Sigmoid colon (tissue), 7 donors: ENCODE measurements around the gene MYO1G. TPM values are rescaled to one million over a fixed set of nuclear protein-coding genes. Genes with fewer than 3 reads are reported as not detected.

Experiments used
- DNase-seq: peaks from one replicate; pipeline ENCODE4 v3.0.0-alpha.2; 2019
- H3K27ac ChIP-seq, 4 donors: fragments of 200-600 bp; sonication (generic); one replicate each; pipeline ENCODE4 v1.5.1; 2016 to 2019; ENCODE audit warnings: mild to moderate bottlenecking in 1 of 4
- H3K27me3 ChIP-seq, 3 donors: fragments of 200-600 bp; sonication (generic); one replicate each; pipeline ENCODE4 v1.5.1; 2019; ENCODE audit warnings: mild to moderate bottlenecking in 1 of 3
- H3K36me3 ChIP-seq, 4 donors: fragments of 200-600 bp; sonication (generic); one replicate each; pipeline ENCODE4 v1.5.1; 2016 to 2019
- H3K4me1 ChIP-seq, 4 donors: fragments of 200-600 bp; sonication (generic); one replicate each; pipeline ENCODE4 v1.5.1; 2017 to 2019
- H3K4me3 ChIP-seq, 4 donors: fragments of 200-600 bp; sonication (generic); one replicate each; pipeline ENCODE4 v1.5.1; 2017 to 2019; ENCODE audit warnings: mild to moderate bottlenecking in 2 of 4, moderate library complexity in 1 of 4
- H3K9me3 ChIP-seq, 4 donors: fragments of 200-600 bp in 3 of 4; sonication (generic) in 3 of 4; one replicate each; pipeline versions ENCODE4 v1.5.1 to v1.6.1; 2013 to 2019
- EP300 ChIP-seq, 4 donors: sonication (generic); formaldehyde crosslinking; IDR thresholded peaks; one replicate each; pipeline ENCODE4 v1.6.1; 2017; ENCODE audit warnings: antibody characterized with exemption in 4 of 4
- POLR2A ChIP-seq, 2 donors: fragments of 450-650 bp; IDR thresholded peaks; one replicate each; pipeline ENCODE4 v1.6.1; 2016; ENCODE audit warnings: antibody characterized with exemption in 2 of 2, mild to moderate bottlenecking in 2 of 2, moderate library complexity in 2 of 2
- POLR2AphosphoS5 ChIP-seq, 4 donors: sonication (generic); formaldehyde crosslinking; IDR thresholded peaks; one replicate each; pipeline ENCODE4 v1.6.1; 2017; ENCODE audit warnings: antibody characterized with exemption in 4 of 4
- WGBS, 2 donors: extraction: QIAGEN DNeasy Blood & Tissue Kit; methylation state at CpG; one replicate each; pipeline ENCODE4 v1.1.7; 2013; 5-methylcytosine and 5-hydroxymethylcytosine counted together
- intact Hi-C: fragments of 100-400 bp; cut with DNase I; formaldehyde crosslinking; loops from one replicate; pipeline ENCODE4 v1.15.1; 2023
- polyA plus RNA-seq, 3 donors: library from polyadenylated mRNA; stranded (reverse); fragments of 200-250 nt; gene quantifications; one replicate each; pipeline ENCODE4 v1.2.3, GENCODE V29; 2013
- total RNA-seq, 4 donors: library from RNA; depleted of rRNA; stranded (reverse); fragments of >200 nt; gene quantifications; one replicate each; pipeline ENCODE4 v1.1.0, GENCODE V29; 2016
- TF ChIP-seq, protein P1 (sequence below), 4 experiments: fragments of 450-650 bp in 3 of 4; fragments of 200-600 bp in 1 of 4; IDR thresholded peaks; one replicate each; pipeline ENCODE4 v1.5.1; 2016 to 2019; ENCODE audit warnings: antibody characterized with exemption in 4 of 4, mild to moderate bottlenecking in 3 of 4, moderate library complexity in 2 of 4
- donor health status: healthy with polysubstance abuse.
- donor health status: Bipolar disorder and iron deficiency.
- donor health status: healthy.

The MYO1G gene
- total and polyA plus RNA-seq, 7 donors: 1.1 to 19.5 (median 2.4) TPM

DNA sequence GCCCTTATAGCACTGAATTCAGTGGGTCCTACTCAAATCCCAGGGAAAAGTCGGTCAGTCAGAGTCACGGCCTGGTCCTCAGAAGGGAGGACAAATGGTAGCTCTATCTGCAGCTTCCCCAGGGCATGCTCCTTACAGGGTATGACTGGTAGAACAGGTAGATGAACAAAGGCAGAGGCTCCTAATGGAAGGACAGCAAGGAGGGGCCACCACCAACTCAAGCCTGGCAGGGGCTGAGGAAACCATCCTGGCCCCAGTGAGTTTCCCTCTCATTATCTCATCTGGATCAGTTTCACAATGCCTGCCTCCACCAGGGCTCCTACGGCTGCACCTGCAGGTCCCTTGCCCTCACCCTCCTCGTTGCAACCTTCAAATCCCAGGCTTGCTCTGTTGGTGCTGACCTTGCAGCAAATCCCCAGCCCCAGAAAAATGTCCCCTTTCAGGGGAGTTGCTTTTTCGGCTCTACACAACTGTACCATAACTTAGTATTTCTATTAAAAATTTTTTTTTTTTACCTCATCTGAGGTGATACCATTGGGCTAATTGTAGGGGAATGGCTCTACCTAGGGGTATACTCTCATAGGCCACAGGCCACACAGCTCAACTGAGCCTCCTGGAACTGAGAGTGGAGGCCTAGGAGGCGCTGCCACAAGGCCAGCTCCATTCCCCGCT is 2.4 kb upstream of the MYO1G start:
- WGBS, 2 donors: 84 to 86% methylated on average over 7 of the region's 7 CpGs
- no peaks in the 10 kb centered on the region for H3K27me3 ChIP-seq
- no peaks in the 10 kb centered on the region for H3K9me3 ChIP-seq
- DNase-seq: no peak
- peak overlapping the region in 3 of 4 donors; percentile 57 to 73 (median 68) for H3K27ac ChIP-seq
- H3K4me3 ChIP-seq: no peak overlapping the region
- TF ChIP-seq, protein P1, sequence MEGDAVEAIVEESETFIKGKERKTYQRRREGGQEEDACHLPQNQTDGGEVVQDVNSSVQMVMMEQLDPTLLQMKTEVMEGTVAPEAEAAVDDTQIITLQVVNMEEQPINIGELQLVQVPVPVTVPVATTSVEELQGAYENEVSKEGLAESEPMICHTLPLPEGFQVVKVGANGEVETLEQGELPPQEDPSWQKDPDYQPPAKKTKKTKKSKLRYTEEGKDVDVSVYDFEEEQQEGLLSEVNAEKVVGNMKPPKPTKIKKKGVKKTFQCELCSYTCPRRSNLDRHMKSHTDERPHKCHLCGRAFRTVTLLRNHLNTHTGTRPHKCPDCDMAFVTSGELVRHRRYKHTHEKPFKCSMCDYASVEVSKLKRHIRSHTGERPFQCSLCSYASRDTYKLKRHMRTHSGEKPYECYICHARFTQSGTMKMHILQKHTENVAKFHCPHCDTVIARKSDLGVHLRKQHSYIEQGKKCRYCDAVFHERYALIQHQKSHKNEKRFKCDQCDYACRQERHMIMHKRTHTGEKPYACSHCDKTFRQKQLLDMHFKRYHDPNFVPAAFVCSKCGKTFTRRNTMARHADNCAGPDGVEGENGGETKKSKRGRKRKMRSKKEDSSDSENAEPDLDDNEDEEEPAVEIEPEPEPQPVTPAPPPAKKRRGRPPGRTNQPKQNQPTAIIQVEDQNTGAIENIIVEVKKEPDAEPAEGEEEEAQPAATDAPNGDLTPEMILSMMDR (IDR thresholded peaks at IDR 0.05): no peak
- TF ChIP-seq POLR2A (IDR thresholded peaks at IDR 0.05) (no peak), POLR2AphosphoS5 (IDR thresholded peaks at IDR 0.05) (no peak), EP300 (IDR thresholded peaks at IDR 0.05) (no peak)
- peaks cover 0 to 37% (median 22%) of the 10 kb centered on the region in 4 donors for H3K4me1 ChIP-seq
- peaks cover 0 to 53% (median 23%) of the 10 kb centered on the region in 4 donors for H3K36me3 ChIP-seq
- intact Hi-C loops: loop anchor here (10.0 kb wide), 1 partner anchor 396 kb away; the partner anchor contains the start of gene TMED4

DNA sequence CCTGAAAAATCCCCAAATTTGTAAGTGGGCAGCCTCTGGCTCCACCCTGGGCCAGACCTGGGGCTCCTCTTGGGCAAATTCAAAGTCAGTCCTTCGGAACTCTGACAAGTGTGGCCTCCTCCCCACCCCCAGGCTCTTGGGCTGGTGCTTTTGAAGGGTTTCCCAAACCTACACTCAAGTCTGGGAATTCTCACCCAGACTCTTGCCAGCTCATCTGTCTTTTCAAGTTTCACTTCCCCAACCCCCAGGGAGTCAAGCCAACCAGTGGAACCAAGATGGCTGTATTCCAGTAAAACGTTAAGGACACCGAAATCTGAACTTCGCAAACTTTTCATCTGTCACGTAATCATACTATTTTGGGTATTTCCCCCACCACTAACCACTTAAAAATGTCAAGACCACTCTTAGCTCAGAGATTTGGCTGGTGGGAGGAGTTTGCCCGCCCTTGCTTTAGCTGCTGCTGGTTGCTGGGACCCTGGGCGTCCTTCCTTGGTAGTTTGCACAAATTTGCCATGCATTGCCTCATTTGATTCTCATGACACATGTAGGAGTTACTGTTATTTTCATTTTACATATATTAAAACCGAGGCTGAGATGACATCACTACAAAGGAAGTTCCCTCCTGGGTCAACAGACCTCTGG is 1.7 kb upstream of the MYO1G start:
- peak overlapping the region; percentile 6 to 73 (median 62) for H3K27ac ChIP-seq
- intact Hi-C loops: loop anchor here (10.0 kb wide), 1 partner anchor 396 kb away; the partner anchor contains the start of gene TMED4
- peak in 1 of 4 donors; percentile 19 for TF ChIP-seq EP300 (IDR thresholded peaks at IDR 0.05)
- TF ChIP-seq POLR2AphosphoS5 (IDR thresholded peaks at IDR 0.05): peak in 2 of 4 donors; percentile 13 to 40
- TF ChIP-seq, protein P1 (IDR thresholded peaks at IDR 0.05): no peak

GRCh38 chr7:44979481-44980392 is 922 bp upstream of the MYO1G start:
- TF ChIP-seq EP300 (IDR thresholded peaks at IDR 0.05) (no peak), POLR2A (IDR thresholded peaks at IDR 0.05) (no peak), POLR2AphosphoS5 (IDR thresholded peaks at IDR 0.05) (no peak)
- TF ChIP-seq, protein P1 (IDR thresholded peaks at IDR 0.05): no peak
- no peaks in the 10 kb centered on the region for H3K9me3 ChIP-seq
- intact Hi-C loops: loop anchor here (10.0 kb wide), 1 partner anchor 395 kb away; the partner anchor contains the start of gene TMED4
- peak; percentile 55 for DNase-seq
- no peak overlapping the region for H3K4me3 ChIP-seq
- H3K27ac ChIP-seq: peak overlapping the region; percentile 6 to 73 (median 62)
- H3K27me3 ChIP-seq: no peaks in the 10 kb centered on the region
- peaks cover 0 to 23% (median 16%) of the 10 kb centered on the region in 4 donors for H3K4me1 ChIP-seq
- peaks cover 0 to 44% (median 22%) of the 10 kb centered on the region in 4 donors for H3K36me3 ChIP-seq
- WGBS, 2 donors: 68 to 74% methylated on average over 8 of the region's 8 CpGs

More for the DNA sequence above, 1.7 kb upstream of the MYO1G start:
- 48 to 67% methylated on average over 8 of the region's 8 CpGs for WGBS, 2 donors
- H3K36me3 ChIP-seq: peaks cover 0 to 52% (median 23%) of the 10 kb centered on the region in 4 donors
- peaks cover 0 to 31% (median 17%) of the 10 kb centered on the region in 4 donors for H3K4me1 ChIP-seq
- H3K9me3 ChIP-seq: no peaks in the 10 kb centered on the region
- no peak for DNase-seq
- H3K27me3 ChIP-seq: no peaks in the 10 kb centered on the region
- no peak overlapping the region for H3K4me3 ChIP-seq

DNA sequence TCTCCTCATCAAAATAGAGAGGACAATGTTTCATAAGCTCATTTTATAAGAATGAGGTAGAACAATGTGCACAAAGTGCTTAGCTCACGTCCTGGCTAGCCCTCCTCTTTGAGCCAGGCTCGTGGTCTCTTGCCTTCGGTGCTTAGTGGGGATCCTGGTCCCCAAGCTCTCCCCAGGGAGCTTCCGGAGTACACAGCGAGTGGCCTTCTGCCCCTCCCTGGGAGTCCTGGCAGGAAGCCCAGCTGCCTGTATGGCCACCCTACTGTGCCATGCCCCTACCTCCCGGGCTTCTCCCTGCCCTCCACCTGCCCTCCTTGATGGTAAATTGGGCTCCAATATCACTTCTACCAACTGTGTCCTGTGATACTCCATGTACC is 868 bp downstream of the MYO1G start:
- Histone ChIP-seq H3K27me3 (no peaks in the 10 kb centered on the region), H3K36me3 (peaks cover 0 to 26% (median 6%) of the 10 kb centered on the region in 4 donors), H3K27ac (peak overlapping the region in 2 of 4 donors; percentile 10 to 33), H3K4me1 (peaks cover 0 to 21% (median 14%) of the 10 kb centered on the region in 4 donors), H3K4me3 (peak overlapping the region in 2 of 4 donors; percentile 5 to 9), H3K9me3 (no peaks in the 10 kb centered on the region)
- TF ChIP-seq, protein P1 (IDR thresholded peaks at IDR 0.05): no peak
- TF ChIP-seq EP300 (IDR thresholded peaks at IDR 0.05): no peak
- no peak for TF ChIP-seq POLR2AphosphoS5 (IDR thresholded peaks at IDR 0.05)
- TF ChIP-seq POLR2A (IDR thresholded peaks at IDR 0.05): no peak
- peak; percentile 57 for DNase-seq
- WGBS, 2 donors: 35 to 46% methylated on average over 6 of the region's 6 CpGs
- intact Hi-C loops: no loop called here
